SK-N-SH treated with all-trans-retinoic acid at 6 μM for 48 hours (cell line): ENCODE measurements around the gene IGFBP3.

Source experiments
- ISL1 ChIP-seq: fragments of 250-450 bp; sonication (Bioruptor Pico); IDR thresholded peaks from 2 replicates; pipeline ENCODE4 v2.1.2; 2022; ENCODE audit warnings: mild to moderate bottlenecking, moderate library complexity
- OSR1 ChIP-seq: fragments of 250-450 bp; sonication (Bioruptor Pico); IDR thresholded peaks from 2 replicates; pipeline ENCODE4 v1.8.0; 2022; ENCODE audit warnings: moderate library complexity, mild to moderate bottlenecking, inconsistent platforms
- ZFP30 ChIP-seq: fragments of 450-650 bp; formaldehyde crosslinking; IDR thresholded peaks from 2 replicates; pipeline ENCODE4 v1.5.0; 2022; ENCODE audit warnings: mild to moderate bottlenecking, moderate library complexity
- ZNF70 ChIP-seq: fragments of 450-650 bp; formaldehyde crosslinking; IDR thresholded peaks from 2 replicates; pipeline ENCODE4 v1.5.0; 2020; ENCODE audit warnings: mild to moderate bottlenecking, moderate library complexity

- TF ChIP-seq OSR1 (CRISPR knock-in tag), result no peak
- no peak for TF ChIP-seq ZNF70 (CRISPR knock-in tag)
- no peak for TF ChIP-seq ZFP30 (CRISPR knock-in tag)
- no peak for TF ChIP-seq ISL1 (CRISPR knock-in tag)
These were observed 31.6 kb downstream of the IGFBP3 start for GRCh38 chr7:45889367-45890067.
